ENCODE results near the gene NLGN1.

- TF ChIP-seq CTCF (IDR thresholded peaks at IDR 0.05) = no peak
- TF ChIP-seq POLR2A (IDR thresholded peaks at IDR 0.05) = no peak
Measured at GRCh38 chr3:173897631-173898030, 500.1 kb downstream of the NLGN1 start.

All from lower leg skin (tissue), 3 donors.